Umbilical cord (tissue), 2 donors: ENCODE data around the gene MBD6. TPM values are rescaled to one million over a fixed set of nuclear protein-coding genes. Genes with fewer than 3 reads are reported as not detected.

Experiments used
- DNase-seq: peaks from one replicate; pipeline ENCODE4 v3.0.0-alpha.2; 2015; ENCODE audit warnings: low spot score
- total RNA-seq: library from RNA; depleted of rRNA; stranded (reverse); fragments of >200 nt; gene quantifications from one replicate; pipeline ENCODE4 v1.2.3, GENCODE V29; 2014; ENCODE audit warnings: low replicate concordance; ENCODE audit not compliant: insufficient read depth

The MBD6 gene, protein sequence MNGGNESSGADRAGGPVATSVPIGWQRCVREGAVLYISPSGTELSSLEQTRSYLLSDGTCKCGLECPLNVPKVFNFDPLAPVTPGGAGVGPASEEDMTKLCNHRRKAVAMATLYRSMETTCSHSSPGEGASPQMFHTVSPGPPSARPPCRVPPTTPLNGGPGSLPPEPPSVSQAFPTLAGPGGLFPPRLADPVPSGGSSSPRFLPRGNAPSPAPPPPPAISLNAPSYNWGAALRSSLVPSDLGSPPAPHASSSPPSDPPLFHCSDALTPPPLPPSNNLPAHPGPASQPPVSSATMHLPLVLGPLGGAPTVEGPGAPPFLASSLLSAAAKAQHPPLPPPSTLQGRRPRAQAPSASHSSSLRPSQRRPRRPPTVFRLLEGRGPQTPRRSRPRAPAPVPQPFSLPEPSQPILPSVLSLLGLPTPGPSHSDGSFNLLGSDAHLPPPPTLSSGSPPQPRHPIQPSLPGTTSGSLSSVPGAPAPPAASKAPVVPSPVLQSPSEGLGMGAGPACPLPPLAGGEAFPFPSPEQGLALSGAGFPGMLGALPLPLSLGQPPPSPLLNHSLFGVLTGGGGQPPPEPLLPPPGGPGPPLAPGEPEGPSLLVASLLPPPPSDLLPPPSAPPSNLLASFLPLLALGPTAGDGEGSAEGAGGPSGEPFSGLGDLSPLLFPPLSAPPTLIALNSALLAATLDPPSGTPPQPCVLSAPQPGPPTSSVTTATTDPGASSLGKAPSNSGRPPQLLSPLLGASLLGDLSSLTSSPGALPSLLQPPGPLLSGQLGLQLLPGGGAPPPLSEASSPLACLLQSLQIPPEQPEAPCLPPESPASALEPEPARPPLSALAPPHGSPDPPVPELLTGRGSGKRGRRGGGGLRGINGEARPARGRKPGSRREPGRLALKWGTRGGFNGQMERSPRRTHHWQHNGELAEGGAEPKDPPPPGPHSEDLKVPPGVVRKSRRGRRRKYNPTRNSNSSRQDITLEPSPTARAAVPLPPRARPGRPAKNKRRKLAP
- 1.9 TPM for total RNA-seq

DNA sequence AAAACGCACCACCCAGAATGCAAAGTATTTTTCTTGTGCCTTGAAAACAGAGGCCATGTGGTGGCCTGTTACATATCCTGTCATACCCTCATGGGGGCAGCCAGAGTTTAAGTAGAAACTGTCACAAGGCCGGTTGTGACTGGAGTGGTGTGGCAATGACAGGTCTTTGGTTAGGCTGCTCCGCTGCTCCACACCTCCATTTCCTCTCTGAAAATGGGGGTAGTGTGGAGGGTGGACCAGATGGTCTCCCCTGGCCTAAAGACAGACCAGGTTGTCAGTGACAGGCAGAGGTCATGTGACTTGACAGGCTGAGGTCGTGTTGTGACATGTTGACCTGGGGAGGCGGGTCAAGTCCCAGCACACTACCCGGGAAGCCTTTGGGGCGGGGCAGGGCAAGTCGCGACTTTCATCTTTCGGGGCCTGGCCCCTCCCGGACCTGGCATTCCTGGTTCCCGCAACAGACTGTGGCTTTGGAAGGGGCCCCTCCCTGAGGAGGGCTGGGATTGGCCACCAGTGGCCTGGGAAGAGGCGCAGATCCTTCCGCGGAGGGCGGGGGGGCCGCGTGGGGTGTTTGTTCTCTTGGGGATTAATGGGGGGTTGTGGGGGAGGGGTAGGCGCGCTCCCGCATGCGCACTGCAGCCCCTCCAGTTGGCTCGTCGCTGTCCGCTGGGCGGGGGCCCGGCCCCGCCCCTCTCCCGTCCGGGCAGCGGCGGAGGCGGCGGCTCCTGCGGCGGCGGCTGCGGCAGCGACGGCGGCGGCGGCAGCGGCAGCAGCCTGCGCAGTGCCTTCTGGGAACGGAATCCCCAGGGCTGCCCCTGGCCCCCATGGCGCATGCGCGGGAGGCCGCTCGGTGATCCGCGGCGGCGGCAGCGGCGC is at the start of gene MBD6:
Gene MBD6 (plus strand): TSS at position 814 of the 876 bp plus-strand sequence. CDS start 1,480 bp downstream, outside the sequence.
- DNase-seq, result peak; percentile 92

DNA sequence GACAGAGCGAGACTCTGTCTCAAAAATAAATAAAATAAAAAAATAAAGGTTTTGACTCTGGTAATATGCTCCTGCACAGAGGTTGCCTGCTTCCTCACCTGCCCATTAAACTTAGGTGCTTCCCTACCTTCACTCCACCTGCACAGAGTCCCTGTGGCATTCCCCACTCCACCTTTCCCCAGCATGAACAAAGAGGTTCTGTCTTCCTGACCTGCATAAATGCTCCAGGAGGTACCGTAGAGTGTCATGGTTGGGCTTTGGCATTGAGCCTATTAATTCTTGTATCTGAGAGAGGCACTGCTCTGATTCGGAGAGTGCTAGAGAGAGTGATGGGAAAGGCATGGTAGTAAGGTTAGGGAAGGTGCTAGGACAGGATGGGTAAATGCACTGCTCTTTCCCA is 49.2 kb upstream of the MBD6 start:
- no peak for DNase-seq

DNA sequence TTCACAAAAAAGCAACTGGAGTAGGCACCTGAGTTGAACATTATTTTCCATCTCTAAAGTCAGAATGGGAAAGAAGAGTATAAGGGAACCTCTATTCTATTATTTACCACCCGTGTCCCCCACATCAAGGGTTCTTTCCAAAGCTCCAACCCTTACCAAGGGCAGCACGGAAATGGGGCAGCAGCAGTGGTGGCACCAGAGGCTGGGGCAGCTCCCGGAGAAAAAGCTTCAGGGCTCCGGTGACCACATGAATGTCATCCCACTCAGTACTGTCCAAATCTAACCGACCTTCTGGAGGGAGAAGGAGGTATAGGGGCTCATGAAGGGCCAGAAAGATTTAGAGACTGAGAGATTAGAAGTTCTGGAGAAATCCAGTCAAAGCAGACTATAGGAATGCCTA is 48.7 kb upstream of the MBD6 start:
- DNase-seq, result no peak

DNA sequence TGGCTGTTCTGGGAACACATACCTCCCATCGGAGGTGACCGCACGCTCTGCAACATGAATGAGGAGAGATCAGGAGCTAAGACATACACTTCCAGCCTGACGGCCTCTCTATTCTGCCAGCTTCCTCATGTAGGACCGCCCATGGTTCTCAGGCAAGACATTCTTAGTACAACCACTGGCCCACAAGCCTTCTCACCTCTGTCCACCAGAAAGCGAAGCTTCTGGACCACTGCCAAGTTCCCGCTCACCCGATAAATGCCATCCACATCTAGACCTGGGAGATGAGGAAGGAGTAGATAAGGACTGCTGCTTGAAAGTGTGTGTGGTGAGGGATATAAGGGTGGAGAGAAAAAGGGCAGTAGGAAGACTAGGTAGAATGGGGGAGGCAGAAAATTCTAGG is 48.2 kb upstream of the MBD6 start:
- no peak for DNase-seq

DNA sequence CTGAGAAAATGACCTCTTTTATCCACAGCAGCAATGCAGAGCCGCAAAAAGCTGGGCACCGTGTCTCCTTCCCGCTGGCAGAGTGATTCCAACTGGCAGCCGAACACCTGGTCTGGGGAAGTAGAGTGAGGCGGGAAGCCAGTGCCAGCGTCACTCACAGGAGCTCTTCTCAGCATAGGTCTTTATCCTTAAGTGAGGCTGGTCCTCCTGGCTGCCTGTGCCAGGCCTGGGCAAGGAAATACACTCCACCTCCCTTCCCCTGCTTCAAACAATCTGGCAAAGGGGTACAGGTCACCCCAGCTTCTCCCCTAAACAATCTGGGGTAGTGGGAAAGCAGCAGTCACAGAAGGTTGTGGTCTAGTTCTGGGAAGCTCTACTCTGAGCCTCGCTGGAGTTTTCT is 47.8 kb upstream of the MBD6 start:
- DNase-seq, result no peak

DNA sequence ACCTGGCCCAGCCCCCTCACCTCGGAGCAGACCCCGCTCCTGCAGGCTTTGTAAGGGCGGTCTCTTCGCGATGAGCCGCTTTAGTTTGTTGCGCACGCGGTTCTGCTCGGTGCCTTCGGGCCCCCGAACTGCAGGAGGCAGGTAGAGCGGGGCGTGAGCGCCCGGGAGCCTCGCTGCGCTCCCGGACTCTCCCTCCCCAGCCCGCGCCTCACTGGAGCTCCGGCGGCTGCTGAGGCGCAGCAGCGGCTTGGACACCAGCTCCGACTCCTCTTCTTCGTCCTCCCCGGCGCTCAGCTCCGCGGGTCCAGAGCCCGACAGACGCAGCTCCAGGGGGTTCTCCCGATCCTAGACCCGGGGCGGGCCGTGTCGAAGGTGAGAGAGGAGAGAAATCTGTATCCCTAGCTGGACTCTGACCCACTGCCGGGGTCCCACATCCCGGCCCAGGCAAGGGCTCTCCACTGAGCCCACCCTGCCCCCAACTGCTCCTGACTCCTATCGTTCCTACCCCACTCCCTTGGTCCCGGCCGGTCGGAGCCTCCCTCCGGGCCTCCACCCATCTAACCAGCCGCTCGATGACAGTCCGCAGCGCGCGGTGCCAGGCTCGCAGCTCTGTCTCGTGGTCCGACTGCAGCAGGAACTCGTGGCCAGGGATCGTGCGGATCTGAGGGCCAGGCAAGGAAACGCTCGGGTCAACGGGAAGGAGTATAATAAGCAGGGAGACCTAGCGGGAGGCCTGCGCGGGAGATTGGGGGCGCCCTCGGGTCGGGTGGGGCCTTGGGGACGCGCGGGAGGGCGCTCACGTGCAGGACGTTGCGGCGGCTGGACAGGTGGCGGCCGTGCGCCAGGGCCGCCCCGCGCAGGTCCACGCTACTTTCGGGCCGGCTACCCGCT is 47.1 kb upstream of the MBD6 start:
- no peak for DNase-seq

DNA sequence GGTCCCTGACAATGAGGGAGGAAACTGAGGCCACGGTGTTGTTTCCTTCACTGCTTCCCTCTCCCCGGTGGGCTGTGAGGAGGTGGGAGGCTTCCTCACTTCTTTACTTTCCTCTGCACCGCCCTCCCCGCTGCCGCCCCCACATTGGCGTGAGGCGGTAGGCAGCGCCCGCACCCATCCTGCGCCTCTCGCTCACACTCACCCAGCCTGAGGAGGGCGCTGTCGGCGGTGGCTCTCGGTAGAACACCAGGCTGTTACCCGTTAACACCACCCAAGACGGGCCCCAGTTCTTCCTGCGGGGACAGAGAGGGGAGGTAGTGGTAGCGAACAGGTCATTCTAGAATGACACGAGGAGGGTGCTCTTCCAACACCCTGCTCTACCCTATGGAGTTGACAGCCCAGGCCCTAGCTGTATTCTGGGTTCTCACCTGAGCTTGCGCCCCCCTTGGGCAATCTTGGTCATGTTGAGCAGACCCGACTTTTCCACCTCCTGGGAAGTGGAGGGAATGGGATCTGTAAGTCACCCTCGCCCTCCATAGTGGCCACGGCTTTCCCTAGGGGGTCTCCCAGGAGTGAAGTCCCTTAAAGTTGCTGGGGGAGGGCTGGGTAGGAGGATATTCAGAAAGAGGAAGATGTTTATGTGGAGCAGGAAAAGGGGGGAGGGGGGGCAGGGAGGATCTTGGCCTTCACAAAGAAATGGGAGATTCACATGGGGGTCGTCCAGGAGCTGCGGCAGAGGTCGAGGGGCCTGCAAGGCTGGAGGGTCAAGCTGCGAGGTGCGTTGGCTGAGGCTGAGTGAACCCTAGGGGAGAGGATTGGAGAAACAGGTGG is 46.2 kb upstream of the MBD6 start:
- no peak for DNase-seq

DNA sequence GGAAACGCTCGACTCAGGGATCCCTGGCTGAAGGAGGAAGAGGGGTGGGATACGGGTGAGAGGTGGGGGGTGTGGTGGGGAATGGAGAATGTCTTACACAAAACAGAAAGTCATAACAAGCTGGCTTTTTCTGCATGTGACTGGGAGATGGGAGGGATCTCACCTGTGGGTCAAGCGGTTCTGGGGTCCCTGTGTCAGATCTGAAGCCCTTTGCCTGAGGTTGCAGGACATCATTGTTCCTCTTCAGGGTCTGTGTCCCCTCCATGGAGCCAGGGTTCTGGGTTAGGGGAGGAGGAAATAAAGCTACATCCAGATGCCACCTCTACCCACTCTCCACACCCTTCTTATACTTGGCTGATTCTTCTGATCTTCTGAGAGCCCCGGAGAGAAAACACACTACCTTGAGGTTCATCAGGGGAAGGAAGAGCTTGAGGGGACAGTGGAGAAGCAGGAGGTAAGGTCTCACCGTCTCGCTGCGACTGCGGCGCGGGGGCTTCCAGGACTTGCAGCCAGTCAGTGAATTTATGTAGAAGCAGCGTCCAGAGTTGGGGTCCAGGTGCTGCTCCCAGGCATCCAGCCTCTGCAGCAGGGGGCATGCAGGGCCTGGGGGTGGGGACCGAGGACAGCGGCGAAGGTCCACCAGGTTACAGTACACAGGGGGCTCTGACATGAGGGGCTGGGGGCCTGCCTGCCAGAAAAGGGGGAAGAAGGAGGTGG is 45.5 kb upstream of the MBD6 start:
- no peak for DNase-seq

DNA sequence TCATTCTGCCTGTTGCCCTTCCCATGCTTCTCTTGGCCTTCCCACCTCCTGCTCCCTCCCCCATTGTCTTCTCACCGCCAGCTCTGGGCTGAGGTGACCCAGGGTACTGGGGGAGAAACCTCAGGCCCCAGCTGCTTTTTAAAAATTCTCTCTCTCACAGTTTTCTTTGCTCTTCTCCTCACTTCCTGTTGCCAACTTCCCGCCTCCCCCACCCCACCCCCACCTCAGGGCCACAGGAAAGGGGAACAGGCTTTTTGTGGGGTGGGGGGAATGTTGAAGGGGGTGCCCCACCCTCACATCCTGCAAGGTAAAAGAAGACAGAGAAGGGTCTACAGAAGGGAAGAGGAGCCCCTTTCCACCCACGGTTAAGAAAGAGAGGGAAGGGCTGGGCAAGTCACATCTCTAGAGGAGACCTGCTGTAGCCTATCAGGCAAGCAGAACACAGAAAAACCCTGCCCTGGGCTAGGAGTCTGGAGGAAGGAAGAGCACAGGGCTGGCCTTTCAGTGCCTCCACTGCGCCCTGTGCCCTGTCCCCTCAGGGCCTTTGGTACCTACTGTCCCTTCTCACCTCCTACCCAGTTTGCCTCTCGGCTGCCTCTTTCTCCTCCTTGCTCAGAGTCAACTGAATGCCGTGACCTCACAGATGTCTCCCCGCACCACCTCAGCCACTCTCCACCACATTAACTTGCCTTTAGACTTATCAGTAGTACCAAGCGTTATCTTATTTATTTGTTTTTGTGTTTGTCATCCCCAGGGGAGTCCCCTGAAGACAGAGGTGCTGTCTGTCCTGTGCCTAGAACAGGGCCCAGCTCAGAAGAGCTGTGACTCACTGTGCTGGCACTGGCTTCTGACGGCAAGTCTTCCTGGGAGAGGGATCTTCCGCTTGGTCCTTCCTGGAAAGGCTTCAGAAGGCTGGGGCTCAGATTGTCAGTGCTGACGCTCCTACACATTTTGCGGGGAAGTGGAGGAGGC is 44.6 kb upstream of the MBD6 start:
- no peak for DNase-seq

DNA sequence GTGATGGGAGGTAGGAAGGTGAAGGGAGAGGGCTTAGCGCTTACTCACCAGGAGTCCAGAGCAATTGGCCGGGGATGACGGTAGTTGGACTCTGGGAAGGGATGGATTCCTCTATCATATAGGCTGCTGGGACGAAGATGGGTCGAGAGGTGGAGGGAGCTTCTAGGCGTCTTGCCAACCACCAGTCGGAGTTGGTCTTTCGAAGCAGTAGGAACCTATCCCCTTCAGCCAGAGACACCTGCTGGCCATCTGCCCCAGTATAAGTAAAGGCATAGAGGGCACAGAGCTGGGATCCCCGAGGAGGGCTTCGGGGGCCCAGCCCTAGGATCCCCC is 43.6 kb upstream of the MBD6 start:
- no peak for DNase-seq

DNA sequence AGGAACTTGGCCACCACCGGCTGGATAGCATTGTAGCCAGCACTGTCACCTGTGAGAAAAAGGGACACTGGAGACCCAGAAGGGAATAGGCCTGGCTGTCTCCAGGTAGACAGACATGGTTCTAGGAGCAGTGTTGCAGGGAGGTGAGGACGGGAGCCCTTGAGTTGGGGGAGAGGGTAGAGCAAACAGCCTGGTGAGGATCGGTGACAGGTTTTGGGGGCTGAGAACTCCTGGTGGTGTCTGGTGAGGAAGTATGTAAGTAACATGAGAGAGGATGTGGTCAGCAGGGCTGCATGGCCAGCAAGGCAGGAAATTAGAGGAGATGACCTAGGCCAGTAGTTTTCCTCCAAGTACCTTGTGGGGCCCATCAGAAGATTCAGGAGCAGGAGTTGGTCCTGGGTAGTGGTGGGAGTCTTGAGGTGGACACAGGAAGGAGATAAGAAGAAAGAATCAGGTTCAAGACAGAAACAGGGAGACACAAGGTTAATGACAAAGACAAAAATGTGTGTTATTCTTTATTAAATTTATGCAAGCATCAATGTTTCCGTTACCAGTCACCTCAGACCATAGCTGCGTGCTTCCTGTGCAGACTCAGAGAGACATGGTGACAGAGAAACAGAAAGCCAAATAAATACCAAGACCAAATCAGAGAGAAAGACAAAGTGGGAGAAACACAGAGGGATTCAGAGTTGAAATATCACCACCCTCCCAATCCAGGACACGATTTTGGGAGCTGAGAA is 43.1 kb upstream of the MBD6 start, which contains the start of gene ARHGAP9:
Gene ARHGAP9 (minus strand): TSS at position 491 of the 740 bp plus-strand sequence. CDS start 460 bp downstream, at position 31.
- DNase-seq, result no peak

DNA sequence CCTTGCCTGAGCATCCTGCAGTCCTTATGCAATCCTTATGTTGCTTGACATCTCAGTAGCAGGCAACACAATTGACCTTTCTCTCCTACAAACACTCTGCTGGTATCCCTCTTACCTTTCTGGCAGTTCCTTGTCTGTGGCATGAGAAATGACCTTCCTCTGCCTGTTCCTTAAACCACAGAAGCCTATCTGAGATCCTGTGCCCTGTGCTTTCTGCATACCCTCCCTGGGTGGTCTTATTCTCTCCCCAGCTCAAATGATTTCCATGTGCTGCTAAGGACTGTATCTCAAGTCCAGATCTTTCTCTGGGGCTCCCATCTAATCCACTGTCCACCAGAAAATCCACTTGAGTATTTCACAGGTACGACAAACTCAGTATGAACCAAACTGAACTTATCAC is 41.0 kb upstream of the MBD6 start:
- DNase-seq, result no peak

DNA sequence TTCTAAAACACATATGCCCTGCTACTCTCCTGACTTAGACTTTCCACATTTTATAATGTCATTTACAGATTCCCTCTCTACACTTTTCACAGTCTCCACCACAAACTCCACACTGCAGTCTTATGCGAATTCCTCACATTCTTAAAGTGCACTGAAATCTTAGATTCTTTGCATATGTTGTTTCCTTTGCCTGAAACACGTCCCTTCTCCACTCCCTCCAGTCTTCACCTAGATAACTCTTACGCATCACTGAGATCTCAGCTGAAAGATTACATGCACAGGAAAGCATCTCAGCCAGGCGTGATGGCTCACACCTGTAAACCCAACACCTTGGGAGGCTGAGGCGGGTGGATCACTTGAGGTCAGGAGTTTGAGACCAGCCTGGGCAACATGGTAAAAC is 39.2 kb upstream of the MBD6 start:
- peak; percentile 52 for DNase-seq

DNA sequence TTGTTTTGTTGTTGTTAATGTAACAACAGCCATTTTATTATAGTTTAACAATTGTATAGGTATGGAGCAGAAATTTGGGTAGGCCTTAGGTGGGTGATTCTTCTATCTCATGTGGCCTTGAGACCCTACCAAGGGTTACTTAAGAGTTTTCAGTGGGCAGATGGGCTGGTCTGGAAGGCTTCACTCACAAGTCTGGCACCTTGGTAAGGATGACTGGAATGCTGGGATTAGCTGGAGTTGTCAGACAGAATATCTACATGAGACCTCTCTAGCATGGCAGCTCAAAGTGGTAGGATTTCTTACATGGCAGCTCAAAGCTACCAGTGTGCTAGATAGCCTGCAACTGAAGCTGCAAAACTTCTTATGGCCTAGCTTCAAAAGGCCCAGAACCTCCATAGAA is 36.9 kb upstream of the MBD6 start:
- DNase-seq, result no peak

DNA sequence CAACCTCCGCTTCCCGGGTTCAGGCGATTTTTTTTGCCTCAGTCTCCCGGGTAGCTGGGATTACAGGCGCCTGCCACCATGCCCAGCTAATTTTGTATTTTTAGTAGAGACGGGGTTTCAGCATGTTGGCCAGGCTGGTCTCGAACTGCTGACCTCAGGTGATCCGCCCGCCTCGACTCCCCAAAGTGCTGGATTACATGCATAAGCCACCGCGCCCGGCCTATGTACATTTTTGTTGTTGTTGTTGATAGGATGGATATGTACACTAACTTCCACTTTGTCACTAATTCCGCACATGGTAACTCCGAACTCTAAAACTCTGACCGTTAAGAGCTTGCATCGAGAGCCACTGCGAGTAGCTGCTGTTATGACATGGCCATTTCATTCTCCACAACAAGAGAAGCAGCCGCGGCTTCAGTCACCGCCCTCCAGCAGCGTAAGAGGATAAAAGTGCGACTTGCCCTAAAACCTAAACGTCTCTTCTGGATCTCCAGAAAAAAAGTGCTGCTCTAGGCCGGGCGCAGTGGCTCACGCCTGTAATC is 35.5 kb upstream of the MBD6 start:
- no peak for DNase-seq

DNA sequence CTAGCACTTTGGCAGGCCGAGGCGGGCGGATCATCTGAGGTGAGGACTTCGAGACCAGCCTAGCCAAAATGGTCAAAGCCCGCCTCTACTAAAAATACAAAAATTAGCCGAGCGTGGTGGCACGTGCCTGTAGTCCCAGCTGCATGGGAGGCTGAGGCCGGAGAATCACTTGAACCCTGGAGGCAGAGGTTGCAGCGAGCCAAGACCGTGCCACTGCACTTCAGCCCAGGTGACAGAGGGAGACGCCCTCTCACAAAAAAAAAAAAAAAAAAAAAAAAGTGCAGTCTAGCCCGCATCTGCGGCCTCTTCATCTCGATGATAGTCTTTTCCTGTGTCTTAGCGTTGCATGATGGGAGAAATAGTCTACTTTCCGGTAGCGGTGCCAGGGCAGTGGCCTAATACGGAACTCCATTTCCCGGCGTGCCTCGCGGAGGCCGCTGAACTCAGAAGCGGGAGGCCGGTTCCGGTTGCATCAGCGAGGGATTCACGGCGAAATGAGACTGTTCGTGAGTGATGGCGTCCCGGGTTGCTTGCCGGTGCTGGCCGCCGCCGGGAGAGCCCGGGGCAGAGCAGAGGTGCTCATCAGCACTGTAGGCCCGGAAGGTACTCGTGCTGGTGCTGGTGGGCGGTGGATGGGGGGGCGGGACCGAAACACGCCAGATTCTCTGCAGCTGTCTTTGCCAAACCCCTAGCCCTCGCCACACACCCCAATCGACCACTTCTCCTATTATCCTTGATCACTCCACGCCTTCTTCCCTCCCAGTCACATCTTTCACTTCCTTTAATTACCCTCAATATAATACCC is 34.8 kb upstream of the MBD6 start, which contains the start of gene MARS1:
Gene MARS1 (plus strand): TSS at position 472 of the 805 bp plus-strand sequence. CDS start 23 bp downstream, at position 495.
- peak; percentile 99 for DNase-seq
